ENCODE measurements around the gene BRCA2. TPM values are rescaled to one million over a fixed set of nuclear protein-coding genes. Genes with fewer than 3 reads are reported as not detected.
A peak's percentile ranks its signal among the peaks of the same experiment; 100 is the strongest.

Gene BRCA2
- total RNA-seq (1 to 10 TPM; 2.9 to 4.8 TPM), total RNA-seq (11.0 to 17.1 reads per million in 2 donors)

DNA sequence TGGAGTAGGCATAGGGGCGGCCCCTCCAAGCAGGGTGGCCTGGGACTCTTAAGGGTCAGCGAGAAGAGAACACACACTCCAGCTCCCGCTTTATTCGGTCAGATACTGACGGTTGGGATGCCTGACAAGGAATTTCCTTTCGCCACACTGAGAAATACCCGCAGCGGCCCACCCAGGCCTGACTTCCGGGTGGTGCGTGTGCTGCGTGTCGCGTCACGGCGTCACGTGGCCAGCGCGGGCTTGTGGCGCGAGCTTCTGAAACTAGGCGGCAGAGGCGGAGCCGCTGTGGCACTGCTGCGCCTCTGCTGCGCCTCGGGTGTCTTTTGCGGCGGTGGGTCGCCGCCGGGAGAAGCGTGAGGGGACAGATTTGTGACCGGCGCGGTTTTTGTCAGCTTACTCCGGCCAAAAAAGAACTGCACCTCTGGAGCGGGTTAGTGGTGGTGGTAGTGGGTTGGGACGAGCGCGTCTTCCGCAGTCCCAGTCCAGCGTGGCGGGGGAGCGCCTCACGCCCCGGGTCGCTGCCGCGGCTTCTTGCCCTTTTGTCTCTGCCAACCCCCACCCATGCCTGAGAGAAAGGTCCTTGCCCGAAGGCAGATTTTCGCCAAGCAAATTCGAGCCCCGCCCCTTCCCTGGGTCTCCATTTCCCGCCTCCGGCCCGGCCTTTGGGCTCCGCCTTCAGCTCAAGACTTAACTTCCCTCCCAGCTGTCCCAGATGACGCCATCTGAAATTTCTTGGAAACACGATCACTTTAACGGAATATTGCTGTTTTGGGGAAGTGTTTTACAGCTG, at the start of gene BRCA2, which contains the start of gene ZAR1L:
Gene BRCA2 (plus strand): TSS at position 271 of the 790 bp plus-strand sequence. CDS start 953 bp downstream, outside the sequence.
Gene ZAR1L (minus strand): TSS at position 126 of the 790 bp plus-strand sequence. CDS start 3,438 bp downstream, outside the sequence.
- DNase-seq (peak; percentile 78 to 80 (median 80)), ATAC-seq (peak; percentile 97)
- Mint-ChIP-seq H3K4me3 (peak within 1 kb of the TSS; percentile 95), H3K27me3 (no peaks in the 10 kb centered on the region), H3K4me1 (peaks cover 8% of the 10 kb centered on the region), H3K27ac (peak within 1 kb of the TSS; percentile 98), H3K36me3 (ENCODE audit: low read depth) (no peaks in the 10 kb centered on the region)
- H3K9me3 ChIP-seq (ENCODE audit: control insufficient read depth, low read length, poor library complexity, severe bottlenecking) = no peaks in the 10 kb centered on the region

DNA sequence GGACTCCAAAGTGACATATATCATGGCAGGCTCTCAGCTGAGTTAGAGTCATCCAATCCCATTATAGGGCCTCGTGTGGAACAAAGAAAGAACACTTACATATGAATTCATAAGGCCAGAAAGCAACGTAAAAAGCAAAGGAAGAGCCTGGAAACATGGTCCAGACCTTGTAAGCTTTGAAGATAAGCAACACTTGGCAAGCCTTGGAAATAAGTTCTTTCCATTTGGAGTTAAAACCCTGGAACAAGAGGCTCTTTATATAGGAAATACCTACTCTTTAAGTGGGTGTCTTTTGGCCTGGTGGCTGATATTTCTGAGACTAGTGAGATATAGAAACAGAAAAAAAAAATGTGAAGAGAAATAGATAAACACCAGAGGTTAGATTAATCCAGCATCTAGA, 49.6 kb upstream of the BRCA2 start:
- DNase-seq = no peak
- H3K4me1 Mint-ChIP-seq = peaks cover 8% of the 10 kb centered on the region
- H3K36me3 Mint-ChIP-seq (ENCODE audit: low read depth) = peaks cover 13% of the 10 kb centered on the region
- no peak overlapping the region for H3K4me3 Mint-ChIP-seq
- no peaks in the 10 kb centered on the region for H3K9me3 ChIP-seq (ENCODE audit: control insufficient read depth, low read length, poor library complexity, severe bottlenecking)
- ATAC-seq = no peak
- no peaks in the 10 kb centered on the region for H3K27me3 Mint-ChIP-seq
- peak overlapping the region; percentile 67 for H3K27ac Mint-ChIP-seq

- Mint-ChIP-seq H3K27me3 (no peaks in the 10 kb centered on the region), H3K36me3 (ENCODE audit: low read depth) (peaks cover 13% of the 10 kb centered on the region), H3K27ac (no peak overlapping the region), H3K4me3 (no peak overlapping the region), H3K4me1 (peaks cover 8% of the 10 kb centered on the region)
- ATAC-seq = no peak
- DNase-seq = no peak
- H3K9me3 ChIP-seq (ENCODE audit: control insufficient read depth, low read length, poor library complexity, severe bottlenecking) = no peaks in the 10 kb centered on the region
Measured at GRCh38 chr13:32266130-32266529, 49.2 kb upstream of the BRCA2 start.

- H3K4me3 Mint-ChIP-seq = no peak overlapping the region
- H3K27ac Mint-ChIP-seq = no peak overlapping the region
- DNase-seq (peak in 2 of 3 donors; percentile 15 to 40), ATAC-seq (peak; percentile 84)
- peaks cover 15% of the 10 kb centered on the region for H3K36me3 Mint-ChIP-seq (ENCODE audit: low read depth)
- H3K27me3 Mint-ChIP-seq = no peaks in the 10 kb centered on the region
- no peaks in the 10 kb centered on the region for H3K9me3 ChIP-seq (ENCODE audit: control insufficient read depth, low read length, poor library complexity, severe bottlenecking)
- H3K4me1 Mint-ChIP-seq = peaks cover 8% of the 10 kb centered on the region
Measured at GRCh38 chr13:32267836-32268439, 47.4 kb upstream of the BRCA2 start.

- H3K9me3 ChIP-seq (ENCODE audit: control insufficient read depth, low read length, poor library complexity, severe bottlenecking) = no peaks in the 10 kb centered on the region
- Mint-ChIP-seq H3K36me3 (ENCODE audit: low read depth) (peaks cover 15% of the 10 kb centered on the region), H3K4me1 (peaks cover 6% of the 10 kb centered on the region), H3K27ac (peak overlapping the region; percentile 47), H3K4me3 (no peak overlapping the region), H3K27me3 (no peaks in the 10 kb centered on the region)
- DNase-seq (no peak), ATAC-seq (no peak)
Measured at GRCh38 chr13:32272021-32272683, 43.2 kb upstream of the BRCA2 start.

DNA sequence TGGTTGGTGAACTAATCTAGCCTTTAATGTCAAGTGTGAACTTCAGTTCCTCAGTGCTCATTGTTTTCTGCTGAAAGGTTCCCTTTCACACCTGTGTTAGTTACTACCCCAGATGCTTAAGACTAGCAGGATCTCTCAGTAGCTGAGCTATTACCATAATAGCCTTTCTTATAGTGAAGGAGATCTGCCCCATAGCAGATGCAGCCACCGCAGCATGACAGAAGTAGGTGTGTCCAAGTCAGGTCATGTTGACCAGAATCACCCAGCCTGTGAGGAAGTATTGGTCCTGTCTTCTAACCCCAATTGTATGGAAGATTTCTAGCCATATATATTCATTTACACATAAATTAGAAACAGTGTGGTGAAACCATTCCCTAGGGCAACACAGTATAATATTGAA, 37.5 kb upstream of the BRCA2 start:
- ATAC-seq = no peak
- Mint-ChIP-seq H3K4me3 (no peak overlapping the region), H3K4me1 (no peaks in the 10 kb centered on the region), H3K27ac (no peak overlapping the region), H3K27me3 (no peaks in the 10 kb centered on the region), H3K36me3 (ENCODE audit: low read depth) (peaks cover 7% of the 10 kb centered on the region)
- no peaks in the 10 kb centered on the region for H3K9me3 ChIP-seq (ENCODE audit: control insufficient read depth, low read length, poor library complexity, severe bottlenecking)
- no peak for DNase-seq

DNA sequence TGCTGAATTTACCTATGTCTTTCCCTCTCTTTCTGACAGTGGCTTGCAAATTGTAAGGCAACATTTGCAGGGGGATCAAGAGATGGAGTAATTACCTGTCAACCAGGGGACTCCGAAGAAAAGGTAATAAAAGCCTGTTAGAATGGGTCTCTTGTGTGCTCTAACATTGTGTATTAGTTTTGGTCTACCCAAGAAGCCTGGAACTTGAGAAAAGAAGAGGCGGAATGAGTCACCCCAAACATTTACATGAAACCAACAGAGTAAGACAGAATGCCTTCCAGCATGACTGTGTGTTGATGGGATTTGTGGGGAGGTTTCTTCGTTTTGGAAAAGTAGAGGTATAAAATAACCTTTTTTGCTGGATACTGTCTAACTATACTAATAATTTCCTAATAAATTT, 36.9 kb upstream of the BRCA2 start:
- H3K27me3 Mint-ChIP-seq = no peaks in the 10 kb centered on the region
- H3K4me3 Mint-ChIP-seq = no peak overlapping the region
- no peak for DNase-seq
- no peaks in the 10 kb centered on the region for H3K9me3 ChIP-seq (ENCODE audit: control insufficient read depth, low read length, poor library complexity, severe bottlenecking)
- H3K27ac Mint-ChIP-seq = no peak overlapping the region
- no peak for ATAC-seq
- no peaks in the 10 kb centered on the region for H3K4me1 Mint-ChIP-seq
- H3K36me3 Mint-ChIP-seq (ENCODE audit: low read depth) = peaks cover 7% of the 10 kb centered on the region

GRCh38 chr13:32281096-32281495, 34.2 kb upstream of the BRCA2 start:
- DNase-seq (no peak), ATAC-seq (no peak)
- H3K36me3 Mint-ChIP-seq (ENCODE audit: low read depth) = peaks cover 7% of the 10 kb centered on the region
- H3K27me3 Mint-ChIP-seq = no peaks in the 10 kb centered on the region
- no peak overlapping the region for H3K27ac Mint-ChIP-seq
- H3K4me1 Mint-ChIP-seq = no peaks in the 10 kb centered on the region
- no peaks in the 10 kb centered on the region for H3K9me3 ChIP-seq (ENCODE audit: control insufficient read depth, low read length, poor library complexity, severe bottlenecking)
- no peak overlapping the region for H3K4me3 Mint-ChIP-seq

GRCh38 chr13:32282096-32282711, 33.1 kb upstream of the BRCA2 start:
- no peaks in the 10 kb centered on the region for H3K4me1 Mint-ChIP-seq
- no peak overlapping the region for H3K27ac Mint-ChIP-seq
- peaks cover 5% of the 10 kb centered on the region for H3K36me3 Mint-ChIP-seq (ENCODE audit: low read depth)
- H3K27me3 Mint-ChIP-seq = no peaks in the 10 kb centered on the region
- H3K4me3 Mint-ChIP-seq = no peak overlapping the region
- no peaks in the 10 kb centered on the region for H3K9me3 ChIP-seq (ENCODE audit: control insufficient read depth, low read length, poor library complexity, severe bottlenecking)
- no peak for ATAC-seq
- DNase-seq = no peak

DNA sequence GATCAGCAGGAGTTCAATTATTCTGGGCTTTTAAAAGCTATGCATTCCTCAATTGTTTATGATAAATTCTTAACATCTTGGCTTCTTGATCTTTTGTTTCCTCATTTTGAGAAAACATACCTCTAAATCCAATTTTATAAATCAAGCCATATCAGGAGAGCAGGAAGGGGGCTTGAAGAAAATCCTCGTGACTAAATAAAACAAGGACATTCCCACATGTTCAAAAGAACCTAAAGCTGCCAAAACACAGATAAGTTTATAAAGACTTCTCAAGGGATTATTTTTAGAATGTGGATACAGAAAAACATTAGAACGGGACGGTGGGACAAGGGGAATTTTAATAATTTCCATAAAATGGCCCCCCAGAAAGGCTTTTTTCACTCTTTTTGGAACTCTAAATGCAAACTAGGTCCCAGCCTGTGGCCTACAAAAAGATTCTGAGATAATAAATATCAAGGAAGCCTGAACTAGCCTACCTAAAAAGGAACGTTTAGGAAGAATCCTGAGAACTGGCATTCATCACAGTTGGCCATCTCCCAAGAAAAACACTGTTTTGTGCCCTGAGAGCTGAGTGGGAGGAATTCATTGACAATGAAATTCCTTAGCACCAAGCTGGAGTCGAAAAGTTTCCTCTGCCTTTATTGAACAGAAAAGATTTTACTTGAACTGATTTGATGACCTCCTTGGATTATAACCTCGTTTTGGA, 30.2 kb upstream of the BRCA2 start:
- no peak for DNase-seq
- Mint-ChIP-seq H3K4me1 (no peaks in the 10 kb centered on the region), H3K27ac (no peak overlapping the region), H3K27me3 (no peaks in the 10 kb centered on the region), H3K4me3 (no peak overlapping the region), H3K36me3 (ENCODE audit: low read depth) (peaks cover 6% of the 10 kb centered on the region)
- no peak for ATAC-seq
- no peaks in the 10 kb centered on the region for H3K9me3 ChIP-seq (ENCODE audit: control insufficient read depth, low read length, poor library complexity, severe bottlenecking)

DNA sequence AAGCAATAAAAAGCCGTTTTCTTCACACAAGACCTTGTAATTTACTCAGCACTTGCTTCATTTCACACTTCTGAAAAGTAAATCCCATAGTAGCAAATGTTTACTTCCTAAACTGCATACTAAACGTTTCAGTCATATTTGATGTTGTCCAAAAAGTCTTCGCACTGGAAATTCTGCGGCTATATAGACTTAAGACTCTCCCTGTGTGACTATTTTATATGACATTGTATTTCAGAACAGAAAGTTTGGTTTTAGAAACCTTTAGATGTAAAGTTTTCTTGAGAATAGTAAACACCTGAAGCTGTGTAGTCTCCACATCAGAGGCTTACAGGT, 29.7 kb upstream of the BRCA2 start:
- Mint-ChIP-seq H3K27ac (no peak overlapping the region), H3K4me1 (no peaks in the 10 kb centered on the region), H3K27me3 (no peaks in the 10 kb centered on the region), H3K36me3 (ENCODE audit: low read depth) (peaks cover 10% of the 10 kb centered on the region), H3K4me3 (no peak overlapping the region)
- H3K9me3 ChIP-seq (ENCODE audit: control insufficient read depth, low read length, poor library complexity, severe bottlenecking) = no peaks in the 10 kb centered on the region
- no peak for DNase-seq
- ATAC-seq = no peak

DNA sequence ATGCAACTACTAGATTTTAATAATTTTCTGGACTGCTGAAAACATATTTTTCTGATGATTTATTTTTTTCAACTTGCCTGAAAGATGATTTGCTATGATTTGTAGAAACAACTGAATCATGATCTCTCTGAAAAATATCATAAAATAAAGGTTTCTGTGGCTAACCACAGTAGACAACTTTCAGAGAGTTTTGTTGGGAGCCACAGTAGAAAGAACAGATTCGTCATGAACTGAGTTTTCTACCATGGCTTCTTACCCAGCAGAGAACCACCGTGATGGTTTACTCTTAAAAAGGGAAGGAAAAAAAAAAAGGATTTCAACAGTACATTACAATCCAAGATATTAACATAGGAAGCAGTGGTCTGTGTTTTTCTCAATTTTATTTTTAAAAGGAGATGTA, 18.1 kb upstream of the BRCA2 start:
- DNase-seq (no peak), ATAC-seq (no peak)
- Mint-ChIP-seq H3K27ac (no peak overlapping the region), H3K4me3 (no peak overlapping the region), H3K4me1 (peaks cover 11% of the 10 kb centered on the region), H3K27me3 (peaks cover 6% of the 10 kb centered on the region), H3K36me3 (ENCODE audit: low read depth) (peaks cover 5% of the 10 kb centered on the region)
- H3K9me3 ChIP-seq (ENCODE audit: control insufficient read depth, low read length, poor library complexity, severe bottlenecking) = no peaks in the 10 kb centered on the region

DNA sequence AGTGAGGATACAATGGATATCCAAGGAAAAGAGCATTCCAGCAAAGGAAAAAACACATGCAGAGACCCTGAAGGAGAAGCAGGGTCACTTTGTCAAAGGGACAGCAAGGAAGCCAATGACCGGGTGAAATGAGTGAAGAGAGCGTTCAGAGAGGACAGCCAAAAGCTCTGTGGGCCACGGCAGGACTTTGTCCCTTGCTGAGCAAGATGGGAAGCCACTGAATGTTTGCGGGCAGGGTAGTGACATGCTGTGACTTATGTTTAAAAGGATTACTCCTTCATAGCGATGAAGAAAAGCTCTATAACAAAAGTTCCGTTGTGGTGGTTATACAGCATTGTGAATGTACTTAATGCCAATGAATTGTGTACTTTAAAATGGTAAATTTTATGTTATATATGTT, 16.6 kb upstream of the BRCA2 start:
- ATAC-seq (no peak), DNase-seq (no peak)
- peaks cover 11% of the 10 kb centered on the region for H3K4me1 Mint-ChIP-seq
- H3K36me3 Mint-ChIP-seq (ENCODE audit: low read depth) = peaks cover 5% of the 10 kb centered on the region
- peaks cover 6% of the 10 kb centered on the region for H3K27me3 Mint-ChIP-seq
- no peak overlapping the region for H3K4me3 Mint-ChIP-seq
- H3K9me3 ChIP-seq (ENCODE audit: control insufficient read depth, low read length, poor library complexity, severe bottlenecking) = no peaks in the 10 kb centered on the region
- no peak overlapping the region for H3K27ac Mint-ChIP-seq

Data from T-helper 17 cell (primary cell).